Measurements from ENCODE around the gene BCL2A1. TPM values are rescaled to one million over a fixed set of nuclear protein-coding genes. Genes with fewer than 3 reads are reported as not detected.
"Not testable (repeated sequence)": the region's sequence is repeated elsewhere in the genome, so short reads cannot be mapped to it uniquely, and the experiment has no call there.

Gene BCL2A1
- total RNA-seq, 8 experiments from 2014 or later = 0.54 to 0.92 TPM; not detected in 6

GRCh38 chr15:79926116-79926515, 44.9 kb downstream of the BCL2A1 start:
- WGBS, 10 experiments = 100% methylated on average over 1 to 4 of the region's 36 CpGs; no CpG with 5 or more reads in 8 of the 10 experiments
- in situ Hi-C loops (cut with MboI; ENCODE audit: low pct_unique_long_range_greater_than_20kb in 2 of 9, low sequenced_read_pairs in 9 of 9, unreplicated experiment in 9 of 9) = not testable (repeated sequence)

GRCh38 chr15:79924379-79924778, 46.6 kb downstream of the BCL2A1 start:
- Histone ChIP-seq H3K27ac (peak overlapping the region in 1 of 2 donors; percentile 94), H3K4me3 (peak overlapping the region; percentile 70 to 91 (median 79)), H3K4me1 (replicated peaks in 1 of 2) (peaks cover 4 to 6% of the 10 kb centered on the region in 2 donors)
- no peak for ATAC-seq (replicated peaks in 6 of 8)
- in situ Hi-C loops (cut with MboI; ENCODE audit: low pct_unique_long_range_greater_than_20kb in 2 of 9, low sequenced_read_pairs in 9 of 9, unreplicated experiment in 9 of 9) = no loop called here
- WGBS, 10 experiments = 88 to 100% (median 97%) methylated on average over 3 to 21 of the region's 24 CpGs

More at GRCh38 chr15:79926116-79926515, 44.9 kb downstream of the BCL2A1 start:
- H3K27ac ChIP-seq; ATAC-seq (replicated peaks in 6 of 8); H3K4me1 ChIP-seq (replicated peaks in 1 of 2); H3K4me3 ChIP-seq: not testable (repeated sequence)

- H3K4me1 ChIP-seq (replicated peaks in 1 of 2) = peaks cover 4 to 6% of the 10 kb centered on the region in 2 donors
- WGBS, 10 experiments = 0 to 14% (median 0%) methylated on average over 3 to 14 of the region's 68 CpGs; no CpG with 5 or more reads in 6 of the 10 experiments
- in situ Hi-C loops (cut with MboI; ENCODE audit: low pct_unique_long_range_greater_than_20kb in 2 of 9, low sequenced_read_pairs in 9 of 9, unreplicated experiment in 9 of 9) = no loop called here
- peak; percentile 82 to 94 (median 92) for ATAC-seq (replicated peaks in 6 of 8)
- peak overlapping the region; percentile 70 to 91 (median 79) for H3K4me3 ChIP-seq
- H3K27ac ChIP-seq = peak overlapping the region; percentile 91 to 94
These were observed 47.4 kb downstream of the BCL2A1 start for GRCh38 chr15:79923515-79924169.

GRCh38 chr15:79923079-79923514, 47.9 kb downstream of the BCL2A1 start:
- peak overlapping the region; percentile 70 to 91 (median 79) for H3K4me3 ChIP-seq
- H3K27ac ChIP-seq = peak overlapping the region; percentile 91 to 94
- ATAC-seq (replicated peaks in 6 of 8) = peak; percentile 46 to 63 (median 59)
- 0% methylated on average over 2 to 6 of the region's 51 CpGs; no CpG with 5 or more reads in 8 of the 10 experiments for WGBS, 10 experiments
- in situ Hi-C loops (cut with MboI; ENCODE audit: low pct_unique_long_range_greater_than_20kb in 2 of 9, low sequenced_read_pairs in 9 of 9, unreplicated experiment in 9 of 9) = no loop called here
- peaks cover 6 to 7% of the 10 kb centered on the region in 2 donors for H3K4me1 ChIP-seq (replicated peaks in 1 of 2)

GRCh38 chr15:79922512-79923078, 48.4 kb downstream of the BCL2A1 start:
- 0 to 11% (median 10%) methylated on average over 2 to 8 of the region's 17 CpGs; no CpG with 5 or more reads in 6 of the 10 experiments for WGBS, 10 experiments

GRCh38 chr15:79919749-79920511, 51.1 kb downstream of the BCL2A1 start:
- Histone ChIP-seq H3K4me1 (replicated peaks in 1 of 2) (peaks cover 12% of the 10 kb centered on the region in 2 donors), H3K4me3 (no peak overlapping the region), H3K27ac (no peak overlapping the region)
- no peak for ATAC-seq (replicated peaks in 6 of 8)
- in situ Hi-C loops (cut with MboI; ENCODE audit: low pct_unique_long_range_greater_than_20kb in 2 of 9, low sequenced_read_pairs in 9 of 9, unreplicated experiment in 9 of 9) = no loop called here
- WGBS, 10 experiments = 60 to 100% (median 100%) methylated on average over 1 to 2 of the region's 12 CpGs; no CpG with 5 or more reads in 3 of the 10 experiments

More at GRCh38 chr15:79922512-79923078, 48.4 kb downstream of the BCL2A1 start:
- peaks cover 6 to 7% of the 10 kb centered on the region in 2 donors for H3K4me1 ChIP-seq (replicated peaks in 1 of 2)
- in situ Hi-C loops (cut with MboI; ENCODE audit: low pct_unique_long_range_greater_than_20kb in 2 of 9, low sequenced_read_pairs in 9 of 9, unreplicated experiment in 9 of 9) = no loop called here
- peak overlapping the region; percentile 70 to 91 (median 79) for H3K4me3 ChIP-seq
- peak overlapping the region; percentile 91 to 94 for H3K27ac ChIP-seq
- peak in 2 of 8 experiments; percentile 2 to 5 for ATAC-seq (replicated peaks in 6 of 8)

- WGBS, 10 experiments = 70 to 100% (median 86%) methylated on average over 1 to 10 of the region's 27 CpGs; no CpG with 5 or more reads in 2 of the 10 experiments
- H3K27ac ChIP-seq = no peak overlapping the region
- peaks cover 12% of the 10 kb centered on the region in 2 donors for H3K4me1 ChIP-seq (replicated peaks in 1 of 2)
- H3K4me3 ChIP-seq = no peak overlapping the region
- ATAC-seq (replicated peaks in 6 of 8) = no peak
- in situ Hi-C loops (cut with MboI; ENCODE audit: low pct_unique_long_range_greater_than_20kb in 2 of 9, low sequenced_read_pairs in 9 of 9, unreplicated experiment in 9 of 9) = no loop called here
These were observed 51.8 kb downstream of the BCL2A1 start for GRCh38 chr15:79919090-79919748.

GRCh38 chr15:79918278-79918677, 52.7 kb downstream of the BCL2A1 start:
- Histone ChIP-seq H3K27ac (peak overlapping the region in 1 of 2 donors; percentile 29), H3K4me1 (replicated peaks in 1 of 2) (peaks cover 12% of the 10 kb centered on the region in 2 donors), H3K4me3 (no peak overlapping the region)
- no peak for ATAC-seq (replicated peaks in 6 of 8)
- in situ Hi-C loops (cut with MboI; ENCODE audit: low pct_unique_long_range_greater_than_20kb in 2 of 9, low sequenced_read_pairs in 9 of 9, unreplicated experiment in 9 of 9) = no loop called here
- 60 to 100% (median 80%) methylated on average over 2 to 9 of the region's 11 CpGs; no CpG with 5 or more reads in 1 of the 10 experiments for WGBS, 10 experiments

- WGBS, 10 experiments = 36 to 83% (median 56%) methylated on average over 1 to 3 of the region's 3 CpGs
- Histone ChIP-seq H3K4me1 (replicated peaks in 1 of 2) (peaks cover 7 to 9% of the 10 kb centered on the region in 2 donors), H3K27ac (peak overlapping the region; percentile 61 to 74), H3K4me3 (no peak overlapping the region)
- ATAC-seq (replicated peaks in 6 of 8) = peak in 5 of 8 experiments; percentile 53 to 97 (median 95)
- in situ Hi-C loops (cut with MboI; ENCODE audit: low pct_unique_long_range_greater_than_20kb in 2 of 9, low sequenced_read_pairs in 9 of 9, unreplicated experiment in 9 of 9) = no loop called here
These were observed 54.4 kb downstream of the BCL2A1 start for GRCh38 chr15:79916502-79917132.

GRCh38 chr15:79915776-79916501, 55.1 kb downstream of the BCL2A1 start:
- H3K4me3 ChIP-seq; H3K4me1 ChIP-seq (replicated peaks in 1 of 2); in situ Hi-C loops (cut with MboI; ENCODE audit: low pct_unique_long_range_greater_than_20kb in 2 of 9, low sequenced_read_pairs in 9 of 9, unreplicated experiment in 9 of 9): not testable (repeated sequence)
- ATAC-seq (replicated peaks in 6 of 8) = peak in 3 of 8 experiments; percentile 53 to 58 (median 53)
- WGBS, 10 experiments = 70 to 100% (median 96%) methylated on average over 1 to 3 of the region's 3 CpGs
- H3K27ac ChIP-seq = peak overlapping the region; percentile 61 to 74

- no peak for ATAC-seq (replicated peaks in 6 of 8)
- in situ Hi-C loops (cut with MboI; ENCODE audit: low pct_unique_long_range_greater_than_20kb in 2 of 9, low sequenced_read_pairs in 9 of 9, unreplicated experiment in 9 of 9) = no loop called here
- H3K4me1 ChIP-seq (replicated peaks in 1 of 2) = peaks cover 6 to 7% of the 10 kb centered on the region in 2 donors
- no peak overlapping the region for H3K4me3 ChIP-seq
- no peak overlapping the region for H3K27ac ChIP-seq
These were observed 56.3 kb downstream of the BCL2A1 start for GRCh38 chr15:79914728-79915127.
